SJCRH30 (cell line): ENCODE results near the gene NNT. TPM values are rescaled to one million over a fixed set of nuclear protein-coding genes. Genes with fewer than 3 reads are reported as not detected.
"Not testable (repeated sequence)": the region's sequence is repeated elsewhere in the genome, so short reads cannot be mapped to it uniquely, and the experiment has no call there.

Experiments
- DNase-seq, 2 experiments: peaks; one replicate each; pipeline ENCODE4 v3.0.0-alpha.2; 2015 to 2020
- H3K27ac ChIP-seq: fragments of 250-450 bp; sonication (Bioruptor Pico); 2 replicates; pipeline ENCODE4 v1.5.1; 2020; ENCODE audit warnings: mild to moderate bottlenecking, moderate library complexity
- H3K27me3 ChIP-seq: fragments of 250-450 bp; sonication (Bioruptor Pico); 2 replicates; pipeline ENCODE4 v1.5.1; 2020; ENCODE audit warnings: mild to moderate bottlenecking, moderate library complexity
- H3K36me3 ChIP-seq: fragments of 250-450 bp; sonication (Bioruptor Pico); 2 replicates; pipeline ENCODE4 v1.5.1; 2020; ENCODE audit warnings: mild to moderate bottlenecking, moderate library complexity
- H3K4me1 ChIP-seq: fragments of 250-450 bp; sonication (Bioruptor Pico); 2 replicates; pipeline ENCODE4 v1.5.1; 2020; ENCODE audit warnings: mild to moderate bottlenecking, moderate library complexity
- H3K4me3 ChIP-seq: fragments of 250-450 bp; sonication (Bioruptor Pico); 2 replicates; pipeline ENCODE4 v1.5.1; 2020; ENCODE audit warnings: mild to moderate bottlenecking, moderate library complexity
- H3K9me3 ChIP-seq: fragments of 250-450 bp; sonication (Bioruptor Pico); replicated peaks from 2 replicates; pipeline ENCODE4 v1.5.1; 2020; ENCODE audit warnings: mild to moderate bottlenecking, moderate library complexity
- total RNA-seq: library from RNA; depleted of rRNA; stranded (reverse); fragments of >200 nt; shearing (Covaris generic); gene quantifications from 2 replicates; pipeline ENCODE4 v1.2.3, GENCODE V29; 2014; rRNA removed

Gene NNT
- total RNA-seq, 1 experiment from 2014 or later, result 130 TPM

GRCh38 chr5:43711496-43711895 is 108.5 kb downstream of the NNT start:
- Histone ChIP-seq H3K9me3 (no peaks in the 10 kb centered on the region; the same call in 1 of the 2 replicates), H3K27ac (peak overlapping the region; percentile 35; the same call in 1 of the 2 replicates), H3K27me3 (no peaks in the 10 kb centered on the region), H3K4me3 (no peak overlapping the region), H3K36me3 (peaks cover 2% of the 10 kb centered on the region; the same call in 1 of the 2 replicates), H3K4me1 (peaks cover 16% of the 10 kb centered on the region)
- DNase-seq, result peak; percentile 26 to 30

GRCh38 chr5:43712081-43712480 is 109.1 kb downstream of the NNT start:
- no peaks in the 10 kb centered on the region for H3K36me3 ChIP-seq
- H3K9me3 ChIP-seq, result no peaks in the 10 kb centered on the region
- no peak overlapping the region for H3K4me3 ChIP-seq
- no peaks in the 10 kb centered on the region for H3K27me3 ChIP-seq
- peaks cover 16% of the 10 kb centered on the region for H3K4me1 ChIP-seq
- peak overlapping the region; percentile 35; the same call in 1 of the 2 replicates for H3K27ac ChIP-seq
- DNase-seq, result no peak

GRCh38 chr5:43719783-43720182 is 116.8 kb downstream of the NNT start:
- not testable (repeated sequence) for H3K9me3 ChIP-seq, H3K27ac ChIP-seq, H3K27me3 ChIP-seq, H3K4me1 ChIP-seq, DNase-seq, H3K4me3 ChIP-seq, H3K36me3 ChIP-seq

GRCh38 chr5:43728581-43728980 is 125.6 kb downstream of the NNT start:
- H3K27me3 ChIP-seq, result no peaks in the 10 kb centered on the region
- no peak overlapping the region for H3K27ac ChIP-seq
- DNase-seq, result no peak
- no peak overlapping the region for H3K4me3 ChIP-seq
- no peaks in the 10 kb centered on the region for H3K36me3 ChIP-seq
- H3K4me1 ChIP-seq, result no peaks in the 10 kb centered on the region
- H3K9me3 ChIP-seq, result no peaks in the 10 kb centered on the region

GRCh38 chr5:43729846-43730478 is 127.0 kb downstream of the NNT start:
- Histone ChIP-seq H3K4me3 (no peak overlapping the region), H3K4me1 (no peaks in the 10 kb centered on the region), H3K9me3 (no peaks in the 10 kb centered on the region), H3K36me3 (no peaks in the 10 kb centered on the region), H3K27me3 (no peaks in the 10 kb centered on the region), H3K27ac (no peak overlapping the region)
- peak in 1 of 2 experiments; percentile 54 for DNase-seq

GRCh38 chr5:43730832-43731342 is 127.9 kb downstream of the NNT start:
- Histone ChIP-seq H3K4me1 (no peaks in the 10 kb centered on the region), H3K4me3 (no peak overlapping the region), H3K27ac (no peak overlapping the region), H3K36me3 (no peaks in the 10 kb centered on the region), H3K9me3 (no peaks in the 10 kb centered on the region), H3K27me3 (no peaks in the 10 kb centered on the region)
- no peak for DNase-seq

GRCh38 chr5:43731573-43731972 is 128.6 kb downstream of the NNT start:
- no peak for DNase-seq
- Histone ChIP-seq H3K27ac (no peak overlapping the region), H3K36me3 (no peaks in the 10 kb centered on the region), H3K9me3 (no peaks in the 10 kb centered on the region), H3K4me3 (no peak overlapping the region), H3K27me3 (no peaks in the 10 kb centered on the region), H3K4me1 (no peaks in the 10 kb centered on the region)

- not testable (repeated sequence) for H3K4me3 ChIP-seq, DNase-seq
These were observed 143.1 kb downstream of the NNT start for GRCh38 chr5:43745923-43746548.

GRCh38 chr5:43750809-43751208 is 147.8 kb downstream of the NNT start:
- no peaks in the 10 kb centered on the region for H3K36me3 ChIP-seq
- H3K4me3 ChIP-seq, result no peak overlapping the region
- H3K27ac ChIP-seq, result no peak overlapping the region

More at GRCh38 chr5:43745923-43746548, 143.1 kb downstream of the NNT start:
- H3K9me3 ChIP-seq, H3K4me1 ChIP-seq, H3K27ac ChIP-seq, H3K36me3 ChIP-seq, H3K27me3 ChIP-seq: not testable (repeated sequence)

GRCh38 chr5:43753069-43753468 is 150.1 kb downstream of the NNT start:
- Histone ChIP-seq H3K36me3 (no peaks in the 10 kb centered on the region), H3K4me3 (no peak overlapping the region), H3K4me1 (no peaks in the 10 kb centered on the region), H3K27me3 (no peaks in the 10 kb centered on the region), H3K27ac (no peak overlapping the region), H3K9me3 (0 out of 2 replicates have a peak, but pooled peaks cover 3% of the 10 kb centered on the region)
- peak in 1 of 2 experiments; percentile 20 for DNase-seq

More at GRCh38 chr5:43750809-43751208, 147.8 kb downstream of the NNT start:
- H3K27me3 ChIP-seq, result no peaks in the 10 kb centered on the region
- DNase-seq, result no peak
- no peaks in the 10 kb centered on the region for H3K4me1 ChIP-seq
- no peaks in the 10 kb centered on the region for H3K9me3 ChIP-seq

Other genes with a start within 250 kb of the NNT start
- gene CCL28, start 190.8 kb upstream of the NNT start, total RNA-seq, result not detected in 2 replicates
- gene TMEM267, start 119.3 kb upstream of the NNT start, total RNA-seq, result 16.2 and 17.3 TPM in 2 replicates
- 23.5 and 28.9 TPM in 2 replicates for gene C5orf34, start 88.0 kb upstream of the NNT start, total RNA-seq
- gene PAIP1, start 46.1 kb upstream of the NNT start, total RNA-seq, result 160 and 162 TPM in 2 replicates